Stimulated activated CD4-positive, alpha-beta T cell treated with anti-CD3 and anti-CD28 coated beads, Interleukin-12 subunit alpha, Interleukin-12 subunit beta, amount 100 ng/mL, for 4 hours (primary cell): ENCODE data around the gene PAXX.

Experiments
- DNase-seq: peaks from one replicate; pipeline ENCODE4 v3.0.0-alpha.2; 2020

The PAXX gene

GRCh38 chr9:137034709-137035506, 42.7 kb downstream of the PAXX start:
- peak; percentile 86 for DNase-seq

GRCh38 chr9:137035507-137035834, 43.2 kb downstream of the PAXX start:
- no peak for DNase-seq

GRCh38 chr9:137035937-137036336, 43.7 kb downstream of the PAXX start:
- no peak for DNase-seq

- DNase-seq: no peak
These were observed 44.8 kb downstream of the PAXX start for GRCh38 chr9:137037035-137037434.

GRCh38 chr9:137037483-137037882, 45.3 kb downstream of the PAXX start:
- DNase-seq: no peak

GRCh38 chr9:137038916-137039315, 46.7 kb downstream of the PAXX start:
- DNase-seq: no peak

- no peak for DNase-seq
These were observed 47.6 kb downstream of the PAXX start for GRCh38 chr9:137039611-137040366.

GRCh38 chr9:137040568-137040967, 48.3 kb downstream of the PAXX start:
- no peak for DNase-seq

GRCh38 chr9:137041124-137041523, 48.9 kb downstream of the PAXX start:
- DNase-seq: no peak

- DNase-seq: no peak
These were observed 50.8 kb downstream of the PAXX start for GRCh38 chr9:137042751-137043727.
